Measurements from ENCODE around the gene ABCG8.

Gene ABCG8

GRCh38 chr2:43853141-43854081 is 14.6 kb downstream of the ABCG8 start:
- no peak for TF ChIP-seq CTCF (IDR thresholded peaks at IDR 0.05)

- no peak for TF ChIP-seq CTCF (IDR thresholded peaks at IDR 0.05)
Measured at GRCh38 chr2:43854671-43855070, 15.9 kb downstream of the ABCG8 start.

GRCh38 chr2:43855292-43855691 is 16.5 kb downstream of the ABCG8 start:
- TF ChIP-seq CTCF (IDR thresholded peaks at IDR 0.05) = no peak

- TF ChIP-seq CTCF (IDR thresholded peaks at IDR 0.05) = no peak
Measured at GRCh38 chr2:43872151-43872550, 33.4 kb downstream of the ABCG8 start.

GRCh38 chr2:43874776-43875451 is 36.1 kb downstream of the ABCG8 start:
- TF ChIP-seq CTCF (IDR thresholded peaks at IDR 0.05) = no peak

- peak; percentile 80 for TF ChIP-seq CTCF (IDR thresholded peaks at IDR 0.05)
Measured at GRCh38 chr2:43877782-43878464, 39.2 kb downstream of the ABCG8 start.

- no peak for TF ChIP-seq CTCF (IDR thresholded peaks at IDR 0.05)
Measured at GRCh38 chr2:43879261-43879660, 40.5 kb downstream of the ABCG8 start.

Data from LNCAP (cell line).